ENCODE results near the gene ADCY9.
"Not testable (repeated sequence)": the region's sequence is repeated elsewhere in the genome, so short reads cannot be mapped to it uniquely, and the experiment has no call there.

ADCY9 gene

GRCh38 chr16:4073150-4073549 lies 43.1 kb downstream of the ADCY9 start:
- not testable (repeated sequence) for DNase-seq (ENCODE audit: extremely low read depth in 1 of 2, low read depth in 1 of 2)

DNA sequence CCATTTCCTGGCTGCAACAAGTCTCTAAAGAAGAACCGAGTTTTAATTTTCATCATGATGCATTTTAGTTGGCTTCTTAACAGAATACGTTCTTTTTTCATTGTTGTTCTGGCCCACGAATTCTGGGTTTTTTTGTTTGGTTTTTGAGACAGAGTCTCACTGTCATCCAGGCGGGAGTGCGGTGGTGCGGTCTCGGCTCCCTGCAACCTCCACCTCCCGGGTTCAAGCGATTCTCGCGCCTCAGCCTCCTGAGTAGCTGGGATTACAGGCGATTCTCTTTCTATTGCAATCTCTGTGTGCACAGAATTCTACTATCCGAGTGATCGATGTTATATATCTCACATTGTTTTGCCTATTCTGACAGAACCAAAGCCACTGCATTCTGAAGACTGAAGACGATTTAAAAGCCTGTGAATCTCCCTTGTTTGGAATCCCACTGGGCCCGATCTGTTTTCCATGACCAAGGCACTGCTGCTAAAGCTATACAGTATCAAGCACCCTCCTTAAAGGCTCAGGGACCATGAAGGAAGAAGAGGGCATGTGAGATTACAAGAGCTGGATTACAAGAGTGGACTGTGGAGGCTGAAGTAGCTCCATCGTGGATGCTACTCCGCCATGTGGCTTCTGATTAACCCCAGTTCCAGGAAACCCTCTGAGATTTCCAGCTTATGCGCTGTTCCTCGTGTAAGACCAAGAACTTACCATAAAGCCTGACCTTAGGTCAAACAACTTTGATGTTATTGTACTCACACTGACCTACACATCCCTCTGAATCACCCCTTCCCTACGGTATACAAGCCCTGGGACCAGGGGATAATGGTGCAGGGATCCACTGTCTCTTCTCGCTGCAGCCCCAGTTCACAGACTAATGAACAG lies 44.3 kb downstream of the ADCY9 start:
- no peak for DNase-seq (ENCODE audit: extremely low read depth in 1 of 2, low read depth in 1 of 2)

DNA sequence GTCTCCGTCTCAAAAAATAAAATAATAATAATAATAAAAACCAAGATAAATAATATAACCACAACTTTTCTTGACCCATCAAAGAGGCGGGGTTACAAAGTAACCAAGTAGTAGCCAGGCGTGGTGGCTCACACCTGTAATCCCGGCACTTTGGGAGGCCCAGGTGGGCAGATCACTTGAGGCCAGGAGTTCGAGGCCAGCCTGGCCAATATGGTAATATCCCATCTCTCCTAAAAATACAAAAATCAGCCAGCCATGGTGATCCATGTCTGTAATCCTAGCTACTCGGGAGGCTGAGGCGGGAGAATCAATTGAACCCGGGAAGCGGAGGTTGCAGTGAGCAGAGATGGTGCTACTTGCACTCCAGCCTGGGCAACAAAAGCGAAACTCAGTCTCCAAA lies 45.3 kb downstream of the ADCY9 start:
- no peak for DNase-seq (ENCODE audit: extremely low read depth in 1 of 2, low read depth in 1 of 2)

GRCh38 chr16:4067262-4068001 lies 48.8 kb downstream of the ADCY9 start:
- DNase-seq (ENCODE audit: extremely low read depth in 1 of 2, low read depth in 1 of 2) = no peak

GRCh38 chr16:4064950-4065352 lies 51.3 kb downstream of the ADCY9 start:
- DNase-seq (ENCODE audit: extremely low read depth in 1 of 2, low read depth in 1 of 2) = no peak

DNA sequence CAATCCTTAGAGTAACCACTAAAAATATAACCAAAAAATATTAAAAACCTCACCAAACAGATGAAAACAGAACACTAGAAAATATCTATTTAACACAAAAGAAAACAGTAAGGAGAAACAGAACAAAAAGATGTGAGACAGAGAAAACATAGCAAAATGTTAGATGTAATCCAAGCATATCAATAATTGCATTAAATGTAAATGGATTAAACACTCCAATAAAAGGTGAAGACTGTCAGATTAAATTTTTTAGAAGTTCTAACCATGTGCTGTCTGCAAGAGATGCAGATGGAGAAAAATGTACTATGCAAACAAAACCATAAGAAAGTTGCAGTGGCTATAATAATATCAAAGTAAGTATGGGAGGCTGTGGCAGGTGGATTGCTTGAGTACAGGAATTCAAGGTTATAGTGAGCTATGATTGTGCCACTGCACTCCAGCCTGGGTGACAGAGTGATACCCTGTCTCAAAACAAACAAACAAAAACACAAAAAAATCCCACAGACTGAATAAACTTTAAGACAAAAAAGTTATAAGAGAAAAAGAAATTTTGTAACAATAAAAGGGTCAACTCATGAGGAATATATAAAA lies 53.9 kb downstream of the ADCY9 start:
- DNase-seq (ENCODE audit: extremely low read depth in 1 of 2, low read depth in 1 of 2) = no peak

DNA sequence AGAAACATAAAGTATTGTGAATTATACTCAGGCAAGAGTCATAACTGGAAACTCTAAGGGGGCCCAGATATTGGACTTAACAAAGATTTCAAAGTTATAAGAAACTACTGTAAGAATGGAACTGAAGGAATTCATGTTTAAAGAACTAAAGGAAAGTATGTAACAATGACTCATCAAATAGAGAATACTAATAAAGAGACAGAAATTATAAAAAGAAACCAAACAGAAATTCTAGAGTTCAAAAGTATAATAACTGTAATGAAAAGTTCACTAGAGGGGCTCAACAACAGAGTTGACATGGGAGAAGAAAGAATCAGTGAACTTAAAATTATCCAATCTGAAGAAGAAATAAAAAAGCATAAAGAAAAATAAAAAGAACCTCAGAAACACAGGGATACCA lies 55.4 kb downstream of the ADCY9 start:
- no peak for DNase-seq (ENCODE audit: extremely low read depth in 1 of 2, low read depth in 1 of 2)

GRCh38 chr16:4060009-4060408 lies 56.2 kb downstream of the ADCY9 start:
- DNase-seq (ENCODE audit: extremely low read depth in 1 of 2, low read depth in 1 of 2) = no peak

DNA sequence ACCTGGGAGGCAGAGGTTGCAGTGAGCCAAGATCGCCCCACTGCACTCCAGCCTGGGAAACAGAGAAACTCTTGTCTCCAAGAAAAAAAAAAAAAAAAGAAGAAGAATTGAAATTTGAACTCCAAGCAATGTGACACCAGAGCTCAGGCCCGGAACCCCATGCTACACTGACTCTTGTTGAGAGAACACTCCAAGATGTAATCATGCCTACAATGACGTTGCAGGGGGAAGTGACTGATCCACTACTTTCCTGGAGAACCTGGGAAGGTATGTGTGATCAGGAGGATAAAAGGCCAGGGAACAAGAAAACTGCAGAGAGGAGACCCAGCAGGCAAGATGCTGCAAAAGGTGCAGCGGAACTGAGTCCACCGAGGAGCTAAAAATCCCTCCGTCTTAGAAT lies 57.9 kb downstream of the ADCY9 start:
- no peak for DNase-seq (ENCODE audit: extremely low read depth in 1 of 2, low read depth in 1 of 2)

- no peak for DNase-seq (ENCODE audit: extremely low read depth in 1 of 2, low read depth in 1 of 2)
These were observed 58.8 kb downstream of the ADCY9 start for GRCh38 chr16:4057439-4057877.

DNA sequence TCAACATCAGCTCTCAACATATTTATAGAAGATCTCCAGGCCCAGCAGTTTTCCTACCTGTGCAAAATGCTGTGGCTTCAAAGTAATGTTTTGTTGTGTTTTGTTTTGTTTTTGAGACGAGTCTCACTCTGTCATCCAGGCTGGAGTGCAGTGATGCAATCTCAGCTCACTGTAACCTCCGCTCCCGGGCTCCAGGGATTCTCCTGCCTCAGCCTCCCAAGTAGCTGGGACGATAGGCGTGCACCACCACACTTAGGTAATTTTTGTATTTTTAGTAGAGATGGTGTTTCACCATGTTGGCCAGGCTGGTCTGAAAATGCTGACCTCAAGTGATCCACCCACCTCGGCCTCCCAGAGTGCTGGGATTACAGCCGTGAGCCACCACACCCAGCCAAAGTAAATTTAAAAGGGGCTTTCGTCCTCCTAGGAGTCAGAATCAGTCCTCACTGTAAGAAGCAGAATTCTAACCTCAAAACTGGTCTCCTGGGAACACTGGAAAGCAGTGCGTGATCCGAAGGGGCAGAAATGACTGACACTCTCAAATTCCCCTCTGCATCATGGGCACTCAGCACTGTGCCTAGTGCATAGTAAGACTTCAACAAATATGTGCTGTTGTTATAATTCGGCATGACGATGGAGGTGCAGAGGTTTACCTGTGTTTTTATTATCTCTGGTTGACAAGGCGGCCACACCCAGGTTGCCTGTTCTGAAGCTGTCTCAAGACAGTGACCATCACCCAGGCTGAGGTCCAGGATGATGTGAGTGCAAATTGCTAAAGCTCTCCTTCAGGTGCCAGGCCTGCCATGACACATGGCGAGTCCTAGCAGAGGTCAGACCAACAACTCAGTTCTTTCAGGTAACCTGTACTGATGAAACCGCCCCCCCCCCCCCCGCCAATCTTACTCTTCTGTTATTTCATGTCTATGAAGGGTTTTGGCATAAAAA lies 59.8 kb downstream of the ADCY9 start:
- no peak for DNase-seq (ENCODE audit: extremely low read depth in 1 of 2, low read depth in 1 of 2)

DNA sequence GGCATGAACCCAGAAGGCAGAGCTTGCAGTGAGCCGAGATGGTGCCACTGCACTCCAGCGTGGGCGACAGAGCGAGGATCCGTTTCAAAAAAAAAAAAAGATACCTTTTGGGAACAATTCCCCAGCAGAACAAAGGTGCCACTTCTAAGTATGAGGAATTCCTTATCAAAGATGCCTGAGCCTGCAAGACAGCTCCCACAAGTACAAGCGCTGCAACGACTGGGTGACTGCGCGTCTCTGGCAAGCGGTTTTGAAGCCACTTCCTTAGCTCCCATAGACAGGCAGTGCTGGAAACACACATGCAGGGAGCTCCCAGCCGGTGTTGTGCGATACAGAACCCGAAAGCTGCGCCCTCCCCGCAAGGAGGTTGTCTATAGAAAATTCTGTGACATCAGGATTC lies 60.5 kb downstream of the ADCY9 start:
- no peak for DNase-seq (ENCODE audit: extremely low read depth in 1 of 2, low read depth in 1 of 2)

GRCh38 chr16:4053301-4053845 lies 62.9 kb downstream of the ADCY9 start:
- DNase-seq (ENCODE audit: extremely low read depth in 1 of 2, low read depth in 1 of 2) = no peak

GRCh38 chr16:4052801-4053293 lies 63.4 kb downstream of the ADCY9 start:
- DNase-seq (ENCODE audit: extremely low read depth in 1 of 2, low read depth in 1 of 2) = no peak

GRCh38 chr16:4052096-4052495 lies 64.1 kb downstream of the ADCY9 start:
- no peak for DNase-seq (ENCODE audit: extremely low read depth in 1 of 2, low read depth in 1 of 2)

DNA sequence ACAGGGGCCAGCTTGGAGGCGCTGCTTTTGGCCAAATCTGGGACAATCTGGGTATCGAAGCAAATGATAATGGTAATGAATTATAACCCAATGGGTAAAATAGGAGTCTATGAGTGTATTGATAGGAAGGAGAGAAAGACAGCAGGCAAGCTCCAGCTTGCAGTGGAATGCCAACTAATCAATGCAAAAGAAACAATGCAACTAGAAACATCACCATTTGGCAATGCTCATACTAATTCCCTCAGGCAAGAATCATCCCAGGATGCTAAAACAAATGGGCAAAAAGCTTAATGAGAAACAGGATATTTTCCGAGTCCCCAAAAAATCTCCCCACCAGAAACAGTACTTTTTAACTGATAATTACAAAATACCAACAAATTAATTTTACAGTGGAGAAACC lies 64.7 kb downstream of the ADCY9 start:
- no peak for DNase-seq (ENCODE audit: extremely low read depth in 1 of 2, low read depth in 1 of 2)

DNA sequence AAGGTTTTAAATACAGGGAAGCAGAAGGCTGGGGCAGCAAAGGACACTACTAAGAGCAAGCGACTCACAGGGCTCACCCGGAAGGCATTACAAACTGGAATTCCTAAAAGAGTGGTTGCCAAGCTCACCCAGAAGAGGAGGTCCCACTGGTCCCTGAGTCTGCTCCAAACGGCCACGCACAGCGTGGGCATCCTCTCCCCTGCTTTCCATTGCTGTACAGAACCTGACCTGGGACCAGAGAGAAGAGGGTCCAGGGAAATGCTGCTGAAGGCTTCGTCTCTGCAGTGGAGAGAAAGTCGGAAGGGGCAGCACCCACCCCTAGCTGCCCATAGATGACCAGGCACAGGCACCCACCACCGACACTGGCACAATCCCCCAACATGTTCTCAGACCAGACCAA lies 67.2 kb downstream of the ADCY9 start:
- DNase-seq (ENCODE audit: extremely low read depth in 1 of 2, low read depth in 1 of 2) = no peak

DNA sequence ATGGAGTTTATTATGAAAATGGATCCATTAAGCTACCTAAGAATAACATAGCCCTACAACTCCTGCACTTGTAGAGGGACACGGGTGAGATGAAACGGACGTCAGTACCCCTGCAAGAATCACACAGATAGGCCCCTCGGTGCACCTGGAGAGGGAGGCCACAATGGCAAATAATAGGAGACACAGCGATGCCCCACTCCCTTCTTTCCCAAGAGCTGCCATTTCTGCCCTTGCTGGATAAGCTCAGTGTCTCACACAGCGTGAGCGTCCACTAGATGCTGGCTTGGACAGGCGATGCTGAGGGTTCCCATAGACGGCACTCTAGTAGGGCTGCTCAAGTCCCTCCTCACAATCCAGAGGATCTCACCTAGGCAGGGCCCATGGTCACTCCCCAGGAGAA lies 67.8 kb downstream of the ADCY9 start:
- DNase-seq (ENCODE audit: extremely low read depth in 1 of 2, low read depth in 1 of 2) = no peak

DNA sequence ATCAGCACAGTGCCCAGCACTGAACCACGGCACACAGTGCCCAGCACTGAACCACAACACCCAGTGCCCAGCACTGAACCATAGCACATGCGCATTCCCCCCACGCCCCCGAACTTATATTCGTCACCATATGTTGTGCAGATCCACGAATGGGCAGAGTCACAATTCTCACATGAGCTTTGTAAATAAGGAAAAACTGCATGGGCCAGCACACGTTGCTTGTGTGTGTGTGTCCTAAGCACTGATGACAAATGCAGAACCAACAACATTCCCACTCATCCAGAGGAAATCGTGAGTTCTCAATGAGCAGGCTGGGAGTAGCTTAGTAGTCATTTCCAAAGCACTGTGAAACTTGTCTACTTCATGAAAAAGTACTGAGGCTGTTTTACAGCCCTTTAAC lies 70.0 kb downstream of the ADCY9 start:
- DNase-seq (ENCODE audit: extremely low read depth in 1 of 2, low read depth in 1 of 2) = no peak

DNA sequence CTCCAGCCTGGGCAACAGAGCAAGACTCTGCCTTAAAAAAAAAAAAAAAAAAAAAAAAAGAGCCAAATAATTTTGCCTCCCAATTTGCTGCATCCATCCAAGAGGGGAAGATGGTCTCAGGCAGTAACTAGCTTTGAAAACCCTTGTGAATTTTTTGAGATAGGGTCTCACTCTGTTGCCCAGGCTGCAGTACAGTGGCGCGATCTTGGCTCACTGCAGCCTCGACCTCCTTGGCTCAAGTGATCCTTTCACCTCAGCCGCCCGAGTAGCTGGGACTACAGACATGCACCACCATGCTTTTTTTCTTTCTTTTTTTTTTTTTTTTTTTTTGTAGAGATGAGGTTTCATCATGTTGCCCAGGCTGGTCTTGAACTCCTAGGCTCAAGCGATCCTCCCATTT lies 70.7 kb downstream of the ADCY9 start:
- not testable (repeated sequence) for DNase-seq (ENCODE audit: extremely low read depth in 1 of 2, low read depth in 1 of 2)
